SK-N-SH (cell line): ENCODE results near the gene UNC93A.

ENCODE experiments used
- ELF1 ChIP-seq: IDR thresholded peaks from 2 replicates; pipeline ENCODE4 v1.4.0; 2012
- NFIC ChIP-seq: IDR thresholded peaks from 2 replicates; pipeline ENCODE4 v1.4.0; 2012; ENCODE audit warnings: borderline replicate concordance
- TCF12 ChIP-seq: IDR thresholded peaks from 2 replicates; pipeline ENCODE4 v1.4.0; 2012
- TF ChIP-seq, protein P1 (sequence below): fragments of 200-600 bp; sonication (generic); IDR thresholded peaks from 2 replicates; pipeline ENCODE4 v1.6.1; 2017; ENCODE audit warnings: antibody characterized with exemption, mild to moderate bottlenecking, moderate library complexity

DNA sequence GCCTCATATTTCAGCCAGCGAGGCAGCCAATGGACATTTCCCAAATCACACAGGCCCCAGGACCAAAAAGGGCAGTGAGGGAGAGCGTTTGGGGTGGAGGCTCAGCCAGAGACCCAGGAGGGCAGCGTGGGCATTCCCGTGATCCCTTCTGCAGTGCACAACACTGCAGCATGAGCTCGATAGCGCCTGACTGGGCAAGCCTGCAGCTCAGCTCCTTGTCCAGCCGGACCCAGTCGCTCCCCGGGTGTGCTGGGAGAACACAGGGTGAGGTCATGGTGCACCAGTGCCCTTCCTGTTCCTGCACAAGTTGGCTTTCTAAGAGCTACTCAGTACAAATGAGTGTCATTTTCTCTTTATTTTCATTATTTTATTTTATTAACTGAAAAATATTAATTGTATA, 39.6 kb downstream of the UNC93A start:
- TF ChIP-seq, protein P1, sequence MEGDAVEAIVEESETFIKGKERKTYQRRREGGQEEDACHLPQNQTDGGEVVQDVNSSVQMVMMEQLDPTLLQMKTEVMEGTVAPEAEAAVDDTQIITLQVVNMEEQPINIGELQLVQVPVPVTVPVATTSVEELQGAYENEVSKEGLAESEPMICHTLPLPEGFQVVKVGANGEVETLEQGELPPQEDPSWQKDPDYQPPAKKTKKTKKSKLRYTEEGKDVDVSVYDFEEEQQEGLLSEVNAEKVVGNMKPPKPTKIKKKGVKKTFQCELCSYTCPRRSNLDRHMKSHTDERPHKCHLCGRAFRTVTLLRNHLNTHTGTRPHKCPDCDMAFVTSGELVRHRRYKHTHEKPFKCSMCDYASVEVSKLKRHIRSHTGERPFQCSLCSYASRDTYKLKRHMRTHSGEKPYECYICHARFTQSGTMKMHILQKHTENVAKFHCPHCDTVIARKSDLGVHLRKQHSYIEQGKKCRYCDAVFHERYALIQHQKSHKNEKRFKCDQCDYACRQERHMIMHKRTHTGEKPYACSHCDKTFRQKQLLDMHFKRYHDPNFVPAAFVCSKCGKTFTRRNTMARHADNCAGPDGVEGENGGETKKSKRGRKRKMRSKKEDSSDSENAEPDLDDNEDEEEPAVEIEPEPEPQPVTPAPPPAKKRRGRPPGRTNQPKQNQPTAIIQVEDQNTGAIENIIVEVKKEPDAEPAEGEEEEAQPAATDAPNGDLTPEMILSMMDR = no peak
- no peak for TF ChIP-seq TCF12
- no peak for TF ChIP-seq ELF1
- TF ChIP-seq NFIC = no peak
